KMS-11 (cell line): ENCODE results near the gene LHX3.

Experiments used
- H2AFZ ChIP-seq: fragments of 200-600 bp; sonication (generic); 2 replicates; pipeline ENCODE4 v1.6.1; 2016; ENCODE audit warnings: antibody characterized with exemption, mixed run types, low read depth
- H3K27ac ChIP-seq: fragments of 200-600 bp; sonication (generic); 2 replicates; pipeline ENCODE4 v1.6.1; 2016; ENCODE audit warnings: mild to moderate bottlenecking, mixed run types
- H3K27me3 ChIP-seq: fragments of 200-600 bp; sonication (generic); 2 replicates; pipeline ENCODE4 v1.6.1; 2017; ENCODE audit warnings: mild to moderate bottlenecking, low read depth, mixed run types, moderate library complexity; ENCODE audit not compliant: insufficient read depth
- H3K36me3 ChIP-seq: fragments of 200-600 bp; sonication (generic); 2 replicates; pipeline ENCODE4 v1.6.1; 2017; ENCODE audit warnings: mild to moderate bottlenecking, mixed run types; ENCODE audit not compliant: insufficient read depth
- H3K4me1 ChIP-seq: fragments of 200-600 bp; sonication (generic); 2 replicates; pipeline ENCODE4 v1.6.1; 2016; ENCODE audit warnings: mild to moderate bottlenecking, low read depth, mixed run types; ENCODE audit not compliant: poor library complexity, severe bottlenecking
- H3K4me2 ChIP-seq: fragments of 200-600 bp; sonication (generic); 2 replicates; pipeline ENCODE4 v1.7.0; 2016; ENCODE audit warnings: mild to moderate bottlenecking, mixed run types
- H3K4me3 ChIP-seq: fragments of 200-600 bp; sonication (generic); IDR thresholded peaks from 2 replicates; pipeline ENCODE4 v1.6.1; 2017; ENCODE audit warnings: low read depth, low read length, mixed read lengths; ENCODE audit not compliant: insufficient read depth
- H3K79me2 ChIP-seq: fragments of 200-600 bp; sonication (generic); 2 replicates; pipeline ENCODE4 v1.6.1; 2016; ENCODE audit warnings: low read depth, mixed run types; ENCODE audit not compliant: insufficient read depth
- H3K9ac ChIP-seq: fragments of 200-600 bp; sonication (generic); 2 replicates; pipeline ENCODE4 v1.6.1; 2016; ENCODE audit warnings: mild to moderate bottlenecking, mixed run types
- H4K20me1 ChIP-seq: fragments of 200-600 bp; sonication (generic); 2 replicates; pipeline ENCODE4 v1.6.1; 2016; ENCODE audit warnings: mild to moderate bottlenecking, mixed run types; ENCODE audit not compliant: insufficient read depth
- CTCF ChIP-seq: fragments of 200-600 bp; sonication (generic); conservative IDR thresholded peaks from 2 replicates; pipeline ENCODE4 v1.6.1; 2017; ENCODE audit warnings: low read depth, mild to moderate bottlenecking, antibody characterized with exemption, low read length, moderate library complexity, mixed read lengths

Gene LHX3

GRCh38 chr9:136242248-136242647 is 37.3 kb upstream of the LHX3 start:
- Histone ChIP-seq H3K27ac (no peak overlapping the region), H3K4me1 (peaks cover 37% of the 10 kb centered on the region), H3K79me2 (peaks cover 69% of the 10 kb centered on the region; the same call in 1 of the 2 replicates), H3K36me3 (no peaks in the 10 kb centered on the region), H2AFZ (no peak overlapping the region), H3K4me3 (no peak overlapping the region), H3K27me3 (peaks cover 11% of the 10 kb centered on the region), H3K9ac (no peak overlapping the region), H3K4me2 (no peak overlapping the region), H4K20me1 (no peaks in the 10 kb centered on the region)
- no peak for TF ChIP-seq CTCF

DNA sequence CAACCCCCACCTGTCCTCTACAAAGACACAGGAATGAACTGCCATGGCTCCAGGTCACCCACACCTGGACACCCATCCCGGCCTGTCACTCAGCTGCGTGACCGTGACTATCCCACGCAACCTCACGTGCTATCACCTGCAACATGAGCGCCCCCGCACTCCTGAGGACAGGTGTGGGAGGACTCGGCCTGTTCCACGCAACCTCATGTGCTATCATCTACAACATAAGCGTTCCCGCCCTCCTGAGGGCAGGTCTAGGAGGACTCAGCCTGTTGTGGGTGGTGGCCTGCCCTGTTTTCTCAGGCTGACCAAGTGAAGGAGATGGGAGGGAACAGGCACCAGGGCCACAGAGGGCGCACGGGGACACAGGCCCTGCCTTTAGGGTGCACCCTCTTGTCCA is 36.6 kb upstream of the LHX3 start:
- Histone ChIP-seq H4K20me1 (no peaks in the 10 kb centered on the region), H3K4me3 (no peak overlapping the region), H3K27me3 (peaks cover 5% of the 10 kb centered on the region; the same call in 1 of the 2 replicates), H3K27ac (no peak overlapping the region), H3K36me3 (no peaks in the 10 kb centered on the region), H3K4me1 (peaks cover 37% of the 10 kb centered on the region), H3K4me2 (no peak overlapping the region), H2AFZ (no peak overlapping the region), H3K9ac (no peak overlapping the region), H3K79me2 (peaks cover 69% of the 10 kb centered on the region; the same call in 1 of the 2 replicates)
- no peak for TF ChIP-seq CTCF

DNA sequence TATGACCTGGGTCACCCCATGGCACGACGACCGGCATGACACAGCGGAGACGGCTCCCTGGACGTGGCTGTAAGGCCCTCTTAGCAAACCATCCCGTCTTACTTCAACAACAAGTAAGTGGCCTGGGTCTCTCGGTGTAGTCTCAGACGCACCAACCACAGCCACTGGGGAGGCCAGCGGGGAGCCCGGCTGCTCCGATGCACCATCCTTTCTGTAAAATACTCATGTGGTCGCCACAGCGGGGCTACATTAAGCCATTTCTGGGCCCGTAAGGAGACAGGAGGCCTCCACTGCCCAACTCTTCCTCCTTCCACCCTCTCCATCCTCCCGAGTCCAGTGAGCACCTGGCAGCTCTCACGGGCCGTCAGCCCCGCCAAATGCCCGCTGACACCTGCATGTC is 36.0 kb upstream of the LHX3 start:
- Histone ChIP-seq H3K9ac (no peak overlapping the region), H3K27ac (no peak overlapping the region), H3K4me3 (no peak overlapping the region), H3K4me1 (peaks cover 33% of the 10 kb centered on the region), H3K36me3 (no peaks in the 10 kb centered on the region), H2AFZ (no peak overlapping the region), H3K79me2 (peaks cover 69% of the 10 kb centered on the region; the same call in 1 of the 2 replicates), H3K27me3 (no peaks in the 10 kb centered on the region), H3K4me2 (no peak overlapping the region), H4K20me1 (no peaks in the 10 kb centered on the region)
- TF ChIP-seq CTCF, result no peak

- TF ChIP-seq CTCF, result no peak
- Histone ChIP-seq H2AFZ (no peak overlapping the region), H3K4me3 (no peak overlapping the region), H3K4me1 (peaks cover 32% of the 10 kb centered on the region), H3K27me3 (no peaks in the 10 kb centered on the region), H3K4me2 (no peak overlapping the region), H3K36me3 (no peaks in the 10 kb centered on the region), H3K9ac (no peak overlapping the region), H3K79me2 (peaks cover 66% of the 10 kb centered on the region; the same call in 1 of the 2 replicates), H3K27ac (no peak overlapping the region), H4K20me1 (no peaks in the 10 kb centered on the region)
Measured at GRCh38 chr9:136239983-136240330, 35.0 kb upstream of the LHX3 start.
